GM18499 (cell line): ENCODE results near the gene STYXL1.
"Not testable (repeated sequence)": the region's sequence is repeated elsewhere in the genome, so short reads cannot be mapped to it uniquely, and the experiment has no call there.

Experiments
- ATAC-seq: cut with Tn5 transposase; IDR thresholded peaks from one replicate; pipeline ENCODE4 v1.9.1; 2021; ENCODE audit warnings: moderate number of reproducible peaks; ENCODE audit not compliant: insufficient read depth, unreplicated experiment

STYXL1 gene

GRCh38 chr7:76066716-76067503, 19.1 kb upstream of the STYXL1 start:
- ATAC-seq = no peak

GRCh38 chr7:76065016-76065612, 17.3 kb upstream of the STYXL1 start:
- no peak for ATAC-seq

- no peak for ATAC-seq
Measured at GRCh38 chr7:76064208-76064970, 16.6 kb upstream of the STYXL1 start.

GRCh38 chr7:76063525-76063924, 15.7 kb upstream of the STYXL1 start:
- no peak for ATAC-seq

DNA sequence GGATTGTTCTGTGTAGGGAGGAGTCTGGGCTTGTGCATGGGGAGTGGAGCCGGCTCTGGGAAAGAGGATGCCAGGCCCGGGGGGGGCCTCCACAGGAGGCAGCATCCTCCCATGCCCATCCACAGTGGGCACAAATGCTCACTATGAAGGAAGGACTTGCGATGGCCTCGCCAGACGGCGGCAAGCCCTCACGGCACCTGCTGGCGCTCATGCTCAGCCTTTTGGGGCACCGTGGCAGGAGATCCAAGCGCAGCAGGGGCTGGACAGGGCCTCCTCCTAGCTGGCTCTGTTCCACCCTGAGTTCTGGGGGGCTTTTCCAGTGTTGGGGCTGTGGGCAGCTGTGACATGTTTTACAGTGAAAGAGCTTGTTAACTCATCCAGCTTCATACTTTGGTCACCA, 15.3 kb upstream of the STYXL1 start:
- no peak for ATAC-seq

- no peak for ATAC-seq
Measured at GRCh38 chr7:76062254-76062653, 14.5 kb upstream of the STYXL1 start.

- no peak for ATAC-seq
Measured at GRCh38 chr7:76060842-76061241, 13.0 kb upstream of the STYXL1 start.

- ATAC-seq = not testable (repeated sequence)
Measured at GRCh38 chr7:76058745-76059144, 10.9 kb upstream of the STYXL1 start.

DNA sequence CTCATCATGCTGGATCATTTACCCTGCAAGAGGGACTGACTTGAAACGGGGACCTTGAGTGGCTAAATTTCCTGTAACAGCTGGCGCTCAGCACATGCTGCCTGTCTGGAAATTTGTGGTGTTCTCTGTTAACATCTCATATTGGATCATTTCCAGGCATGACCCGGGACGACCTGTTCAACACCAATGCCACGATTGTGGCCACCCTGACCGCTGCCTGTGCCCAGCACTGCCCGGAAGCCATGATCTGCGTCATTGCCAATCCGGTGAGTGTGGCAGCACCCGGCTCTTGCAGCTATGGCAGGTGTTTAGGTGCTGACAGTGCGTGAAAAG, 10.0 kb upstream of the STYXL1 start:
- ATAC-seq = no peak

GRCh38 chr7:76057103-76057812, 9.5 kb upstream of the STYXL1 start:
- ATAC-seq = no peak

- no peak for ATAC-seq
Measured at GRCh38 chr7:76056241-76056640, 8.4 kb upstream of the STYXL1 start.

GRCh38 chr7:76054123-76055120, 6.6 kb upstream of the STYXL1 start:
- no peak for ATAC-seq

DNA sequence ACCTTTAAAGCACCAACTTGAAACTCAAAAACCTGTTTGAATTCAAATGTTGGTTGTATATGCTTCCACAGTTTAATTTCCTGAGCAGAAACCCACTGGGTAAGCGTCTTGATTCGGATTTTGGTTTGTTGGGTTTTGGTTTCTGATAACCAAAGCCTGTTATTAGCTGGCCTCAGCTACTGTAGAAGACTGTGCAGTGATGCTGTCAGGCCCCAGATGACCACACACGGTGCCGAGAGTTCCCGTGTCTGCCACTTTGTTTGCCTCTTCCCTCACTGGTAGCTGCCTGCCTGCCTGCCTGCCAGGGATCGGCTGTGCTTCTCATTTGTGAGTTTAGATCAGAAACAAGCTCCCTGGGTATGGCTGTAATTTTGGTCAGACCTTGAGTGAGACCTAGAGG, 5.7 kb upstream of the STYXL1 start:
- ATAC-seq = no peak

DNA sequence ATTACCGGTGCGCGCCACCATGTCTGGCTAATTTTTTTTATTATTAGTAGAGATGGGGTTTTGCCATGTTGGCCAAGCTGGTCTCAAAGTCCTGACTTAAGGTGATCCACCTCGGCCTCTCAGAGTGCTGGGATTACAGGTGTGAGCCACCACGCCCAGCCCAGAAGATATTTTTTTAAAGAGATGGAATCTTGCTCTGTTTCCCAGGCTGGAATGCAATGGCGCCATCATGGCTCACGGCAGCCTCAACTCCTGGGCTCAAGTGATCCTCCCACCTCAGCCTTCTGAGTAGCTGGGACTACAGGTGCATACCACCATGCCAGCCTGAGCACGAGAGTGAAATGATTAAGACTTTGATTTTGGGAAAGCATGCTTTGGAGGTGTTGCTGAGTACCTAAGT, 4.9 kb upstream of the STYXL1 start:
- ATAC-seq = not testable (repeated sequence)

GRCh38 chr7:76051840-76052239, 4.0 kb upstream of the STYXL1 start:
- no peak for ATAC-seq

DNA sequence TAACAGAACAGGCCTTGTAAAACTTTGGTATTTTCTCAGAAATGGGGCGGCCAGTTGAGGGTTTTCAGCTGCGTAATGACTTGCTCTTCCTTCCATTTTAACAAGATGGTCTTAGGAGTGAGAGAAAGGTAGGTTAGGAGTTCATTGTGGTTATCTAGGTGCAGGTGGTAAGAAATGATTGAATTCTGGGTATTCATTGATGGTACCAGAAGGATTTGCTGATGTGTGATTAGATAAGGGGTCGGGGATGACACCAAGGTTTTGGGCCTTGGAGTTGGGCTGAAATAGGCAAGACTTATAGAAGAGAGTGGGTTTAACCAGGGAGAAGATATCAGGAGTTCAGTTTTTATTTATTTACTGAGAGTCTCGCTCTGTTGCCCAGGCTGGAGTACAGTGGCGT, 2.7 kb upstream of the STYXL1 start:
- ATAC-seq = no peak

- no peak for ATAC-seq
Measured at GRCh38 chr7:76049295-76049694, 1.5 kb upstream of the STYXL1 start.

DNA sequence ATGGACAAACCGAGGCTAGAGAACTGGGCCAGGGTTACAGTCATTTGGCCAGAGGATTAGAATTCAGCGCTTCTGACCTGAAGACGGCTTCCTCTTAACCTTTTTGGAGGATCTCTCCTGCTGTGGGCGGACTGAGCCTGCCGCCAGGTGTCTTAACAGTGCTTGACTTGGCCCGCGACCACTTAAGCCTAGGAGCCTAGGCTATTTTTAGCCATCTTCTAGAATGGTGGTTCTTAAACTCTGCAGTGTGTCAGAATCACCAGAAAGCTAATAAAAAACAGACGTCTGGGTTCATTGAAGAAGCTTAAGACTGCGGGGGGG, 828 bp upstream of the STYXL1 start:
- ATAC-seq = no peak

DNA sequence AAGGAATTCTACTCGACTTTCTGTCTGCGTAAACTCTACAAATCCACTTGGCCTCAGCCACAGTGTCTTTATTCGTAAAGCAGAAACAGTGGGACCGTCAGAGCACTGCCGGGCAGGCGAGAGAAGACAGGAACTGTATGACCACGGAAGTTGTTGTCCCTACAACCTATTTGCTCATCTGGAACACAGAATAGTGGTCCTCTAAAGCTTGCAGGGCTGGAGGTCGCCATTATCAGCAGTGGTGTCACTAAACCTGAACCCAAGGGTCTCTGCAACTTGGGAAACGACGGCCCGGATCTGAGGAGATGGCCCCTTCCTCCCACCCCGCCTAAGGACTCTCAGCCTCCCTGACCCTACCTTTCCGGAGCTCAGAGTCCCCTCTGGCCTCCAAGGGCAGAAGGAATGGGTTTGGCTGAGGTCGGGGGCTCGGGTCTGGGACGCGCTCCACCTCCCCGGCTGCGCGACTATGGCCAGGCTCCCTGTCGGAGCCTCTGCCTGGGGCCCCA, 442 bp downstream of the STYXL1 start:
- peak; percentile 8 for ATAC-seq
